ENCODE data around the gene PROSER2.
A peak's percentile ranks its signal among the peaks of the same experiment; 100 is the strongest.

Gene PROSER2

GRCh38 chr10:11804336-11804735 is 18.8 kb upstream of the PROSER2 start:
- no peak for DNase-seq (ENCODE audit: low read depth)

- DNase-seq (ENCODE audit: low read depth) = no peak
Measured at GRCh38 chr10:11805792-11806191, 17.4 kb upstream of the PROSER2 start.

GRCh38 chr10:11806706-11807105 is 16.4 kb upstream of the PROSER2 start:
- no peak for DNase-seq (ENCODE audit: low read depth)

- DNase-seq (ENCODE audit: low read depth) = no peak
Measured at GRCh38 chr10:11808808-11809207, 14.3 kb upstream of the PROSER2 start.

GRCh38 chr10:11810313-11810766 is 12.8 kb upstream of the PROSER2 start:
- DNase-seq (ENCODE audit: low read depth) = no peak

GRCh38 chr10:11810973-11811372 is 12.2 kb upstream of the PROSER2 start:
- no peak for DNase-seq (ENCODE audit: low read depth)

- DNase-seq (ENCODE audit: low read depth) = no peak
Measured at GRCh38 chr10:11813177-11813576, 10.0 kb upstream of the PROSER2 start.

- DNase-seq (ENCODE audit: low read depth) = no peak
Measured at GRCh38 chr10:11813855-11814567, 9.1 kb upstream of the PROSER2 start.

- no peak for DNase-seq (ENCODE audit: low read depth)
Measured at GRCh38 chr10:11819027-11819426, 4.1 kb upstream of the PROSER2 start.

- DNase-seq (ENCODE audit: low read depth) = no peak
Measured at GRCh38 chr10:11822026-11822756, 965 bp upstream of the PROSER2 start.

GRCh38 chr10:11822809-11823121 is 391 bp upstream of the PROSER2 start:
- DNase-seq (ENCODE audit: low read depth) = no peak

GRCh38 chr10:11823989-11824346 is 812 bp downstream of the PROSER2 start:
- no peak for DNase-seq (ENCODE audit: low read depth)

GRCh38 chr10:11824376-11824775 is 1.2 kb downstream of the PROSER2 start:
- DNase-seq (ENCODE audit: low read depth) = no peak

GRCh38 chr10:11824825-11825224 is 1.7 kb downstream of the PROSER2 start:
- DNase-seq (ENCODE audit: low read depth) = no peak

- no peak for DNase-seq (ENCODE audit: low read depth)
Measured at GRCh38 chr10:11825796-11826414, 2.7 kb downstream of the PROSER2 start.

- DNase-seq (ENCODE audit: low read depth) = no peak
Measured at GRCh38 chr10:11827006-11827405, 3.9 kb downstream of the PROSER2 start.

GRCh38 chr10:11827414-11827813 is 4.3 kb downstream of the PROSER2 start:
- no peak for DNase-seq (ENCODE audit: low read depth)

- no peak for DNase-seq (ENCODE audit: low read depth)
Measured at GRCh38 chr10:11828682-11829284, 5.6 kb downstream of the PROSER2 start.

GRCh38 chr10:11830836-11831519 is 7.8 kb downstream of the PROSER2 start:
- DNase-seq (ENCODE audit: low read depth) = no peak

- DNase-seq (ENCODE audit: low read depth) = peak; percentile 36
Measured at GRCh38 chr10:11831520-11831951, 8.4 kb downstream of the PROSER2 start.

- no peak for DNase-seq (ENCODE audit: low read depth)
Measured at GRCh38 chr10:11832042-11832441, 8.9 kb downstream of the PROSER2 start.

GRCh38 chr10:11835061-11835460 is 11.9 kb downstream of the PROSER2 start:
- DNase-seq (ENCODE audit: low read depth) = no peak
